22Rv1 (cell line): ENCODE data around the gene PARD3.

ENCODE experiments used
- CTCF ChIP-seq: fragments of 450-650 bp; IDR thresholded peaks from 2 replicates; pipeline ENCODE4 v1.5.1; 2017; ENCODE audit warnings: mild to moderate bottlenecking
- ZFX ChIP-seq: fragments of 450-650 bp; IDR thresholded peaks from 2 replicates; pipeline ENCODE4 v1.6.1; 2017; ENCODE audit warnings: antibody characterized with exemption, borderline replicate concordance

GRCh38 chr10:34231441-34232180 is 583.5 kb downstream of the PARD3 start:
- TF ChIP-seq CTCF = no peak
- TF ChIP-seq ZFX = no peak
